Rectal smooth muscle tissue (tissue), 1 donor: ENCODE results near the gene PGBD5.

Experiments
- H3K27ac ChIP-seq: one replicate; pipeline ENCODE4 v1.7.0; 2013; ENCODE audit warnings: low read depth, low read length, inconsistent platforms
- H3K27me3 ChIP-seq: one replicate; pipeline ENCODE4 v1.7.0; 2013; ENCODE audit warnings: low read length; ENCODE audit not compliant: control insufficient read depth, insufficient read depth
- H3K36me3 ChIP-seq: one replicate; pipeline ENCODE4 v1.7.0; 2013; ENCODE audit warnings: low read length; ENCODE audit not compliant: control insufficient read depth, insufficient read depth
- H3K4me1 ChIP-seq: one replicate; pipeline ENCODE4 v1.7.0; 2013; ENCODE audit warnings: low read length; ENCODE audit not compliant: control insufficient read depth, insufficient read depth
- H3K4me3 ChIP-seq: one replicate; pipeline ENCODE4 v1.7.0; 2013; ENCODE audit warnings: low read length
- H3K9ac ChIP-seq: one replicate; pipeline ENCODE4 v1.7.0; 2013; ENCODE audit warnings: low read length

Gene PGBD5

DNA sequence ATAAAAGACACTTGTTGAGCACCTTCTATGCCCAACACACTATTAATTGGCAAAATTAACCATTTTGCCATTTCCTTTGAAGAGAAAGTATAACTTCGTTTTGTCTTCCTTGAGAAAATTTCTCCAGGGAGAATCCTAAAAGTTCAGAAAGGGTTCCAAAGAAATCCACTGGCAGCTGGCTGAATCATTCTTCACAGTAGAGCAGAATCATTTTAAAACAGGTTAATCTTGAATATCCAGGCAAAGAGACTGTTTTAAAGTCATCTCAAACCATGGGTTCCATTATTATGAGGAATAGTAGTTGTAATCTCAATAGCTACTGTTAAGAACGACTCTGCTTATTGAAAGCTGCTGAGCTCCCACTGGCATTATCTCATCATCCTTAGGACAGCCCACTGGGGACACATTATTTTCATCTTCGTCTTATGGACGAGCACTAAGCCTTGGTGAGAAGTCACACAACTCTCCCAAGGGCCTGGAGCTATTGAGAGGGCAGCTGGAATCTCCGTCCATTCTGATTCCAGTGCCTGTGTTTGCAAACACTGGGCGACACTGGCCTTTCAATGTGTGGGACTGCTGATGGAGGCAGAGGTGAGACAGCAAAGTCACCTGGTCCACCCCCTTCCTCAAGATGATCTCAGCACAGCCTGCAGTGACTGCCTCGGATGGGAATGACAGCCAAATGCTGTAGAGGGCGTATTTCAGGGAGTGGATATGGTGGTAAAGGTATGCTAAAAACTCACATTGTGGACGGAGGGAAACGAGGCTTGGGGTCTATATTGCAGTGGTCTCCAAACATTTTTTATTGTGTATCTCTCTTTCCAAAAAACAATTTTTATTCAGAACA is 15.3 kb upstream of the PGBD5 start:
- Histone ChIP-seq H3K36me3 (no peaks in the 10 kb centered on the region), H3K27ac (no peak overlapping the region), H3K4me1 (no peaks in the 10 kb centered on the region), H3K9ac (no peak overlapping the region), H3K4me3 (no peak overlapping the region), H3K27me3 (no peaks in the 10 kb centered on the region)

DNA sequence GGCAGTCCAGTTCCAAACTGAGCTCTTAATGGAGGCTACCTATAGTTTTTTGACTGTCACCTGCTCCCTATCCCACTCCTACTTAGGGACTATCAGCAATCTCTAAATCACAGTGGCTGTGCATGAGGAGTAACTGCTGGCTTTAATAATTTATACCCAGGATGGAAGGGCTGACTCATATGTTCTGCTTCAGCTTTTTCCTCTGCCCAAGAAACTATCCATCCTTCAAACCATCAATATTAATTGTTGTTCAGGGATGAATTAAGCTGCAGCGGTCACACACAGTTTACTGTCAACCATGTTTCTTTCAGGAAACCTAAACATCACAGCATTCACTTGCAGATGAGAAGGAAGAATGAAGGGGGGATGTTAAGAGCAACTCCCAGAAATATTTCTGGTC is 9.0 kb upstream of the PGBD5 start:
- Histone ChIP-seq H3K9ac (no peak overlapping the region), H3K27me3 (no peaks in the 10 kb centered on the region), H3K36me3 (no peaks in the 10 kb centered on the region), H3K4me3 (no peak overlapping the region), H3K27ac (no peak overlapping the region), H3K4me1 (no peaks in the 10 kb centered on the region)

- no peak overlapping the region for H3K4me3 ChIP-seq
- no peak overlapping the region for H3K27ac ChIP-seq
- H3K36me3 ChIP-seq, result no peaks in the 10 kb centered on the region
- no peaks in the 10 kb centered on the region for H3K4me1 ChIP-seq
- H3K27me3 ChIP-seq, result no peaks in the 10 kb centered on the region
- H3K9ac ChIP-seq, result no peak overlapping the region
These were observed 5.4 kb upstream of the PGBD5 start for GRCh38 chr1:230431527-230431926.

GRCh38 chr1:230430499-230430898 is 4.4 kb upstream of the PGBD5 start:
- H3K27me3 ChIP-seq, result no peaks in the 10 kb centered on the region
- no peaks in the 10 kb centered on the region for H3K4me1 ChIP-seq
- H3K36me3 ChIP-seq, result no peaks in the 10 kb centered on the region
- no peak overlapping the region for H3K4me3 ChIP-seq
- H3K9ac ChIP-seq, result no peak overlapping the region
- no peak overlapping the region for H3K27ac ChIP-seq

- Histone ChIP-seq H3K4me1 (peaks cover 2% of the 10 kb centered on the region), H3K4me3 (no peak overlapping the region), H3K9ac (no peak overlapping the region), H3K27ac (no peak overlapping the region), H3K27me3 (peaks cover 7% of the 10 kb centered on the region), H3K36me3 (no peaks in the 10 kb centered on the region)
These were observed 3.1 kb upstream of the PGBD5 start for GRCh38 chr1:230429067-230429735.

GRCh38 chr1:230427981-230428380 is 1.8 kb upstream of the PGBD5 start:
- H3K27me3 ChIP-seq, result peaks cover 7% of the 10 kb centered on the region
- peaks cover 2% of the 10 kb centered on the region for H3K4me1 ChIP-seq
- H3K36me3 ChIP-seq, result no peaks in the 10 kb centered on the region
- no peak overlapping the region for H3K4me3 ChIP-seq
- no peak overlapping the region for H3K9ac ChIP-seq
- H3K27ac ChIP-seq, result no peak overlapping the region

- peaks cover 11% of the 10 kb centered on the region for H3K27me3 ChIP-seq
- H3K4me3 ChIP-seq, result no peak overlapping the region
- H3K36me3 ChIP-seq, result no peaks in the 10 kb centered on the region
- H3K4me1 ChIP-seq, result peaks cover 2% of the 10 kb centered on the region
- H3K9ac ChIP-seq, result no peak overlapping the region
- H3K27ac ChIP-seq, result no peak overlapping the region
These were observed 1.2 kb upstream of the PGBD5 start for GRCh38 chr1:230427094-230427876.

DNA sequence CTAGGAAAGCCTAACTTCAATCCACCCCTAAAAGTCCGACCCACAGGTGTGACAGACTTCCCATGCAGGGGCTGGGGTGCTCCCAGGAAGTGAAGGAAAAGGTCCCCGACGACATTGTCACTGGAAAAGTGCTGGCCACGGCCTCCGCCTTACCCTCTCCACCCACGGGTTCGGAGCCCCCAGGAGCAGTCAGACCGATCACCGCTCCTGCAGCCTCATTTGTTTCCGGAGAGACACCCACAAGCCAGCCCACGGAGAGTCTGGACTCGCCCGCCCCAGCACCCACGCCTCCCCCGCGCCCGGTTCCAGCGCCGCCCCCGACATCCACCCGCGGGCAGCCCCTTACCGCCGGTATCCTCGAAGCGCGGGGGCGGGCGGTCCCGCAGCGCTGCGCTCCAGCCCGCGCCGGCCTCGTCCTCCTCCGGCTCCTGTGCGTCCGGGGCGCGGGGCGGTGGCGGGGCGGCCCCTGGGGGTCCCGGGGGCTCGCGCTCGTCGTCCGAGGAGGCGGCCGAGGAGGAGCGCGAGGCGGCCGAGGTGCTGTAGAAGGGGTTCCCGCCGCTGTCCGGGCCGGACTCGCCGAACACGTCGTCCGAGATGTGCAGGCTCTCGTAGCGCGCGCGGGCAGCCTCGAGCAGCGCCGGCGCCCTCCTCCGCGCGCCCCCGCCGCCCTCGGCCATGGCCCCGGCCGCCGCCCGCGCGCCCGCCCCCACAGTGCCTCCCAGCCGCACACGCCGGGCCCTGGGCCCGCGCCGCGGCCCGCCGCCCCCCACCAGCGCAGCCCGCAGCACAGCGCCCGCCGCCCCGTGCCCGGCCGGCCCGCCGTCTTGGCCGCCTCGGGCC is 660 bp downstream of the PGBD5 start:
- peaks cover 11% of the 10 kb centered on the region for H3K27me3 ChIP-seq
- H3K27ac ChIP-seq, result no peak overlapping the region
- peaks cover 2% of the 10 kb centered on the region for H3K4me1 ChIP-seq
- H3K9ac ChIP-seq, result no peak overlapping the region
- H3K36me3 ChIP-seq, result no peaks in the 10 kb centered on the region
- H3K4me3 ChIP-seq, result peak overlapping the region; percentile 9

DNA sequence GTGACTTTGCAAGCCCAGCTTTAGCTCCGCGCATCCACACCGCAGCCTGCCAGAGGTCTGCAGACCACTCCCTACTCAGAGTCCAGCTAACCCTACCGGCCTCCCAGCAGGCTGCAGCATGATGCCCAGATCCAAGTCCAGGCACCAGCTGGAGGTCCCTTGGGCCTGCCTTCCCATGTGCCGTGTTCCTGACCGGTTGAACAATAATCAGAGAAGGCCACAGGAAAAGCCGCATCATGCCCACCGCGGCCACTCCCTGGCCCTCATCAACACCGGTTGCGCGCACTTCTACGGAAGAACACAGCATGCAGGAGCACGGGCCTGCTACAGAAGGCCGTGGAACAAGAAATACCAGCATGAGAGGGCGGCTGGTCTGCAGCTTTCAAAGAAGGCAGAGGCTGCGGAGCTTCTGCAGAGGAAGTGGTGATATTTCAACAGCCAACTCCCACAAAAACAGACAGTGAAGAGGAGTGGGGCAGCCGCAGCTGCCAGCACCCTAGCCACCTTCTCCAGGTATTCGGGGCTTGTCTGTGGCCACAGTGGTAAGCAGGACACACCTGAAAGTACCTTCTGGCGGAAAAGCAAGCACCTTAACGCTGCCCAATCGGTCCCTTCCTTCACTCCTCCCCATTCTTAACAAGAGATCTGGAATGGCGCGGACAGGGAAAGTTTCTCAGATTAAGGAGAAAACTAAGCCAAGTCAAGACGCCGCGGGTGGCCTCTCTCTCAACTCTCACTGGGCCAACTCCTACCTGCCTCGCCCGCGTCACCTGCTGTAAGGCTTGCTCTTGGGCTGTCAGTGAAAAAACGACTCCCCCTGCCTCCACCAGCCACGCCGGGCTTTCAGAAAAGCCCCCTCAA is 1.5 kb downstream of the PGBD5 start:
- peak overlapping the region; percentile 9 for H3K4me3 ChIP-seq
- no peak overlapping the region for H3K9ac ChIP-seq
- peaks cover 11% of the 10 kb centered on the region for H3K27me3 ChIP-seq
- peaks cover 2% of the 10 kb centered on the region for H3K4me1 ChIP-seq
- no peaks in the 10 kb centered on the region for H3K36me3 ChIP-seq
- no peak overlapping the region for H3K27ac ChIP-seq

GRCh38 chr1:230423951-230424350 is 2.2 kb downstream of the PGBD5 start:
- H3K4me1 ChIP-seq, result peaks cover 2% of the 10 kb centered on the region
- H3K36me3 ChIP-seq, result no peaks in the 10 kb centered on the region
- H3K27me3 ChIP-seq, result peaks cover 11% of the 10 kb centered on the region
- no peak overlapping the region for H3K4me3 ChIP-seq
- H3K27ac ChIP-seq, result no peak overlapping the region
- H3K9ac ChIP-seq, result no peak overlapping the region

GRCh38 chr1:230423261-230423660 is 2.9 kb downstream of the PGBD5 start:
- H3K27me3 ChIP-seq, result peaks cover 11% of the 10 kb centered on the region
- peaks cover 2% of the 10 kb centered on the region for H3K4me1 ChIP-seq
- no peak overlapping the region for H3K27ac ChIP-seq
- no peaks in the 10 kb centered on the region for H3K36me3 ChIP-seq
- no peak overlapping the region for H3K4me3 ChIP-seq
- H3K9ac ChIP-seq, result no peak overlapping the region
